HS-27A (cell line): ENCODE results near the gene TMEM108.

Experiments used
- DNase-seq: peaks from one replicate; pipeline ENCODE4 v3.0.0-alpha.2; 2012; ENCODE audit warnings: low read depth, missing footprints

TMEM108 gene

DNA sequence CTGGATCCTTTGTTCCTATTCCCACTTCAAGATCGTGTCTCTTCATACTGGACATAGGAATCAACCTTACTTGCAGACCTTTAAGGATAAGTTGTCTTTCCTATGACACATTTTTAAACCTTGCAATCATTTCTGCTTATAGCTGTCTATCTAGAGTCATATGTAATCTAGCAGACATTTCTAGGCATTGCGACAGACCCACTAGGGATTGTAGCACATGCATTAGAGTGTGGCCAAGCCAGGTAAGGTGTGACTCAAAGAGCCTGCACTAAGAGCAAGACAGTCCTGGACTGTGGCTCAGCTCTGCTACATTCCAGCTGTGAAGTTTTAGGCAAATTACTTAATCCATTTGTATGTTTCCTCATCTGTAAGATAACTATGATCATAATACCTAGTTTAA, 322.8 kb downstream of the TMEM108 start:
- no peak for DNase-seq

DNA sequence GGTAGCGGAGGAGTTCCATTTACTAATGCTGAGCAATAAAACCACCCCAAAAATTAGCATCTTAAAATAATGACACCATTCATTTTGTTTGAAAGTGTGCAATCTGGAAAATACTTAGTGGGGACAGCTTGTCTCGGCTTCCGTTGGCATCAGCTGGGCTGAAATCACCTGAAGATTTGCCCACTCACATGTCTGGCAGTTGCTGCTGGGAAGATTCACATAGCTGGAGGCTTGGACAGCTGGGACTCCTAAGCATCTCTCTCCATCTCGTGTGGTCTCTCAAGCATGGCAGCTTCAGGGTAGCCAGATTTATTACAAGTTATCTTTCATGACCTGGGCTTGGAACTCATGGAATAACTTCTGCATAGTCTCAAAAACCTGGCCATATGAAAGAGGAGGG, 323.2 kb downstream of the TMEM108 start:
- no peak for DNase-seq

DNA sequence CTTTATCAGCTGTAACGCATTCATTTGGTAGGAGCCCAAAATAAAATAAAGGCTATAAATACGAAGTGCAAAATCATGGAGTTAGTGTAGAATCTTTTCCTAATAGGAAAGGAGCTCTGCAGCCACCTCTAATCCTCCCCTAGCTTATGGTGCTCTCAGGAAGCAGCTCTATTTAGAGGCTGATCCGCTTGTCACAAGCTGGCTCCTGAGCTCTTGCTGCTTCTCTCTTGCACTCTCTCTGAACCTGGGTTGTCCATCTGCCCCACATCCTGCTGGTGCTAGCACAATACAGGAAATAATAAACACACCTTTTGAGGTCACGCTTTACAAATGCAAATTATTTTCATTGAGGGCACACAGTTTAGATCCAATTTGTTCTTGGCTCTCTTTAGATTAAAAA, 324.3 kb downstream of the TMEM108 start:
- DNase-seq, result no peak

DNA sequence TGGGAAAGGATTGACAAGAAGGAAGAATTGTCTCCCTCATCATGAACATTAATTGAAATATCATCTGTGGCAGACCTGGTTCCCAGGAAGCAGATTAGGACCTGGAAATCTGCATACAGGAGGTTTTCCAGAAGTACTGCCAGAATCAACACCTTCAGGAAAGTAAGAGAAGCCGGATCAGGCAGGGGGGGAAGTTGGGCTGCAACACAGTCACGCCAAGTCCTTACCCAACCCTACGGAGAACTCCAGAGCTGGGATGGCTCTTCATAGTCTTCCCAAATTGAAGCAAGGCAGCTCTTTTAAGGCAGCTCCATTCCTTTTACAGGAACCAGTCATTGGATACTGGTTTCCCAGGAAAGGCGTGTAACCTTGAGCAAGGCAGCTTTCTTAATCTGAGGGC, 326.5 kb downstream of the TMEM108 start:
- no peak for DNase-seq

DNA sequence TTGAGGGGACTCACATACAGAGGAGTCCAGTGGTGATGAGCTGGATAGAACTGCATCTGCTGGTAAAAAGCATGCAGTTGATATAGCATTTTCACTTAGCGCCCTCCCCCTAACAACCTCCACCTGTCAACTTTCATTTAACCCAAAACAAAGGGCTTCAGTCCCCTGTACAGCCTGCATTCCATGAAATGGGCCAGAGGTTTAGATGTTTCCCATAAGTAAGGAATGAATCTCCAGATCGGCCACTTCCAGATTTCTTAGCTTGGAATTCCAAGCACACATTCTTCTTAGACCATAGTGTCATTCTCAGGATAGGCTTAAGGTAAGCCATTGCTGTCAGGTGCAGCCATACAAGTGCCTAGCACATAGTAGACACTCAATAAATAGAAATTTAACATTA, 328.7 kb downstream of the TMEM108 start:
- no peak for DNase-seq

DNA sequence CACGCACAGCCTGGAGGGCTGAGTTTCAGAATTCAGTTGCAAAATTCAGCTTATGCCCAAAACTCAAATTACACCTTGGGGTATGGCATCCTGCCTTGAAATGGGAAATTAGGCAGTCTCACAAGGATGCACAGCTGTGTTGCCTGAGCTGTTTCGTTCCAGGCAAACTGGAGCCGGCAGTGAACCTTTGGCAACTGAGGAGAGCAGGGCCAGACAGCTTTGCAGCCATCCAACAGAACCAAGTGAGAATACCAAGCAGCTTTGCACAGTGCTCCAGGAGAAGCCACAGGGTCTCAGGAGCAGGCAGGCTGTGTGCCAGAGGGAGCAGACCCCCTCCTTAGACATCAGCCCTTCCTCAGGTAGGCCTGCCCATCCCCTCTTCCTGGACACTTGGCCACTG, 329.2 kb downstream of the TMEM108 start:
- DNase-seq, result no peak

DNA sequence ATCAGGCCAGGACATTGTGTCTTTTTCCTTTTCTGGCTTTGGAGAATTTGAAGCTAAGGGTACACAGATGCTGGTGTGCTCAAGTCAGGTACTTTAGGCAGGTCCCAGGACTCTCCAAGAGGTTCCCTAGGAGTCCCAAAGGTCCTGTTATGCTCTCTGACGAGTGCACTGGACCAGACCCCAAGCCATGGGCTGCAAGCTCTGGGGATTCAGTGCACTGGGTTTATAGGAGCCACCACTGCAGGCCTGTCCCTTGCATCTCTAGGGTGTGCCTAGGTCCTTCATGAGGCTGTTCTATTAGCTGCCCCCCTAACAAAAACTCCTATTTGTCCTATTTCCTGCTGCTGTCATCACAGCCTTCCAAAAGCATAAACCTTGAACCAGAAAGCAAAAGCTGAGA, 329.8 kb downstream of the TMEM108 start:
- no peak for DNase-seq

DNA sequence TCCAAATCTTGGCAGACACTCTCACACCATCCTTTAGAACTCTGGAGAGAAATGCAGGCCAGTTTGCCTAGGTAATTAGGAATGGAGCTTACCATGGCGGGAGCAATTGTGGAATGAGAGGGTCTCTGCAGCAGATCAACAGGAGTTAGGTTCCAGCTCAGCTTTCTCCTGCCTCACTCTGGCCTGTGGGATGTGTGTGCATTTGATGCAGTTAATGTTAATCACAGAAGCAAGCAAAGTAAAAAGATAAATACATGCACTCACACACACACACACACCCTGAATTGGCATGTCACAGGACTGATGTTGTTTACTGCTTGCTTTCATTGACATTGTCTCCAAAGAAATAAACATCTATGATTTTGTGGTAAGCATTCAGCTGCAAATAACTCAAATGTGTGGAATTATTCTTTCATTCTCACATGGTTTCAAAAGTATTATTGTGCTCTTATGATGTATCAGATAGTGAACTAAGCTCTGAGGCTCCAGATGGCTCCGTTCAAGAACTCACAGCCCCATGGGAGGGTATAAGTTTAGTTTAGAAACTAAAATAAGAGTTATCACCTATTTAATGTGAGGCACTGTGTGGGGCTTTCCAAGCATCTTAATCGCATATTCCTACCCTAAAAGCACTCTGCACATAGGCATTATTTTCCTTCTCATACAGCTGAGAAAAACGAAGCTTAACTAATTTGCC, 330.3 kb downstream of the TMEM108 start:
- no peak for DNase-seq

DNA sequence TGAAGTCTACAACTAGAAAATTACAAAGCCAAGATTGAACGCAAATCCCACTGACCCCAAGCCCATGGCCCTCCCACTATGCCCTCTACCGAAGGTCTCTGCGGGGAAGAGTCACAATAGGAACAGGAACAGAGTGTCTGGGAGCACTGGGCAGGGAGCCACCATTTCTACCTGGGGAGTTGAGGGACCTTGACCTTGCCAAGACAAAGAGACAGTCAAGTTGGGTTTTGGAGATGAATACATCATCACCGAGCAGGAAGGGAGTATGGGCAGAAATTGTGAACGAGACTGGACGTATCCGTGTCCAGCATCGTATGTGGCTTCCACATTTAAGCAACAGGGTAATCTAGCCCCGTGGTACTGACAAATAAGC, 330.9 kb downstream of the TMEM108 start:
- no peak for DNase-seq

DNA sequence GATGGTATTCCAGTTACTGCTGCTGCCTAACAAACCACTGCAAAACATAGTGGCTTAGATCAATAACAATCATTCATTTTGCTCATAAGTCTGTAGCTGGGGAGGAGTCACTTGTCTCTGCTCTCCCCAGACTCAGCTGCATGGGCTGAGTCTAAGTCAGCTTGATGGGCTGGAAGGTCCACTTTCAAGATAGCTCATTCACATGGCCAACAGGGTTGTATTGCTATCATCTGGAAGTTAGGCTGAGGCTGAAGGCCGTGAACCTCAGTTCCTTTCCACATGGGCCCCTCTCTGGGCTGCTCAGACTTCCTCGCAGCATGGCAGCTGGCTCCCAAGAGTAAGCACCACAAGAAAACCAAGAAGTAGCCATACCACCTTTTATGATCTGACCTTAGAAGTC, 333.0 kb downstream of the TMEM108 start:
- DNase-seq, result no peak

DNA sequence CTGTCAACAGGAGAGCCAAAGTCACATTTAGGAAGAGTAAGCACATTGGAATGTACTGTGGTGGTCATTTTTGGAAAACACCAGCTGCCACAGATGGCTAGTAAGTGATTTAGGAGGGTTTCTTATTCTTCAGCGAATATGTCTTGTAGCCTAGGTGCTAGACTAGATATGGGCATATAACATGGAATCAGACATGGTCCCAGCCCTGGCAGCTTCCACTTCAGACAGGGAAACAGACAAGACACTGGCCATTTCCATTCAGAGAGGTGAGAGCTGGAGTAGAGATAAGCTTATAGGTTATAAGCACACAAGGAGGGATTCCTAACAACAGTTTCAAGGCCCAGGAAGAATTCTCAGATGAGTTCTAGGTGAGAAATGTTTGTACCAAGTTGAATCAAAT, 333.5 kb downstream of the TMEM108 start:
- DNase-seq, result no peak

DNA sequence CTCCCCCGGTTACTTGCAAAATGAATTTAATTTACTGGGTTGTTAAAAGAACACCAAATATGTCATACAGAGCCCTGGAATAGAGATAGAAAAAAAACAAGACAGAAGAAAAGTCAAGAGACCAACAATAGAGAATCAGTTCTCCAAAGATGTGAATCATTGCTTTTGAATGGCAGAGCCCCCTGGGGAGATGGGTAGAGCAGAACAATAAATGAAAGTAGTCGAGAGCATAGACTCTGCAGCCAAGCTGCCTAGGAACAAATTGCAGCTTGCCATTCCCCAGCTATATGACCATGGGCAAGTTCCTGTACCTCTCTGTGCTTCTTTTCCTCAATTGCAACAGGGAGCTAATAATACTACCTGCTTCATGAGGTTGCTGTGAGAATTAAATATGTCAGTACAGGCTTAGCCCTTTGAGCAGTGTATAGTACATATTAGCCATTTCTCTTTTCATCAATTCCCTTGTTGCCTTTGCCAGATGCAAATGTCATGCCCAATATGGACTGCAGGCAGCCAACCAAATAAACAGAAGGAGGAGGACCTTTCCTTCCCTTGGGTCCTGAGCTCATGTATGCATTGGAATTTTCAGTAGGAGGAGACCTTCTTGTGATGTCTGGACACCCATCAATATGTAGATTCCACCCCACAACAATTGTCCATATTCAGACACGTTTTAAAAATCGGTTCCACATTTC, 336.7 kb downstream of the TMEM108 start:
- DNase-seq, result no peak

DNA sequence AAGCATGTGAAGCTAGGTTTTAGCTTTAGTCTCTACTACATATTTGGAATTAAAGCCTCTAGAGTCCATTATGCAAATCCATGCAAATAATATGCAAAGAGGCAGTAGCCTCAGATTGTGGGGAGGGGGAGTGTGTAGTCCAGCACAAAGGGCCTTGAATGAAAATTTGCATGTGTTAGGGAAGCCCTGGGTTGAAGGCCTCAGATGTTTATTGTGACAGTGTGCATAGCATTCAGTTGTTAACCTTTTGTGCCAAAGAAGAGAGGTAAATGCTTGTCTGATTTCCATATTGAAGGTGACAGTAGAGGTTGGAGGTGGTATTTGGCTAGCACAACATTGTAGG, 337.2 kb downstream of the TMEM108 start:
- DNase-seq, result no peak

DNA sequence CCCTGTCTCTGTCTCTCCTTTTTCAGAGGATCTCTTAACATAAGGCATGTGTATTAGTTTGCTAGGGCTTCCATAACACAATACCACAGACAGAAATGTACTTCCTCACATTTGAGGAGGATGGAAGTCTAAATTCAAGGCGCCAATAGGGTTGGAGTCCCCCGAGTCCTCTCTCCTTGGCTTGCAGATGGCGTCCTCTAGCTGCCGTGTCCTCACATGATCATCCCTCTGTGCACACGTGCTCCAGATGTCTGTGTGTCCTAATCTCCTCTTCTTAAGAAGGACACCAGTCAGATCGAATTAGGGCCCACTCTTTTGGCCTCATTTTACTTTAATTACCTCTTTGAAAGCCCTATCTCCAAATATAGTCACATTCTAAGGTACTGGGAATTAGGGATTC, 338.6 kb downstream of the TMEM108 start:
- no peak for DNase-seq

DNA sequence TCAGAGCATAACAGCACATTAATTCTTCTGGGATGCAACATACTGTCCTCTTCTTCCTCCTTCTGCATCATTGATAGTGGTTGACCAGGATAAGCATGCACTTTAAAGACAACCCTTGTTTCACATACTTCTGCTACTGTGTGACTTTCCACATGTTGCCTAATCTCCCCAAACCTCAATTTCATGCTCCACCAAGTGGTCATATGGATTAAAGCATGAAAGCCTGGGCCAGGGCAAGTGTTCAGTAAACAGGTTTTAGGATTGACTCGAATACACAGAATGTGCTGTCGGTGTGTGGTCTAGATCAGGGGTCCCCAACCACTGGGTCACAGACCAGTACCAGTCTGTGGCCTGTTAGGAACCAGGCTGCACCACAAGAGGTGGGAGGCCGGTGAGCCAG, 339.2 kb downstream of the TMEM108 start:
- DNase-seq, result no peak

DNA sequence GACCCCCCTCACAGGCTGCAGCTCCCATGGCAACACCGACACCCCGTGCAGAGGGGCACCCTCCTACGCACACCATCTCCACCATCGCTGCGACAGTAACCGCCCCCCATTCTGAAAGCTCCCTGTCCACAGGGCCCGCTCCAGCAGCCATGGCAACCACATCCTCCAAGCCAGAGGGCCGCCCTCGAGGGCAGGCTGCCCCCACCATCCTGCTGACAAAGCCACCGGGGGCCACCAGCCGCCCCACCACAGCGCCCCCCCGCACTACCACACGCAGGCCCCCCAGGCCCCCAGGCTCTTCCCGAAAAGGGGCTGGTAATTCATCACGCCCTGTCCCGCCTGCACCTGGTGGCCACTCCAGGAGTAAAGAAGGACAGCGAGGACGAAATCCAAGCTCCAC, 341.7 kb downstream of the TMEM108 start:
- no peak for DNase-seq

DNA sequence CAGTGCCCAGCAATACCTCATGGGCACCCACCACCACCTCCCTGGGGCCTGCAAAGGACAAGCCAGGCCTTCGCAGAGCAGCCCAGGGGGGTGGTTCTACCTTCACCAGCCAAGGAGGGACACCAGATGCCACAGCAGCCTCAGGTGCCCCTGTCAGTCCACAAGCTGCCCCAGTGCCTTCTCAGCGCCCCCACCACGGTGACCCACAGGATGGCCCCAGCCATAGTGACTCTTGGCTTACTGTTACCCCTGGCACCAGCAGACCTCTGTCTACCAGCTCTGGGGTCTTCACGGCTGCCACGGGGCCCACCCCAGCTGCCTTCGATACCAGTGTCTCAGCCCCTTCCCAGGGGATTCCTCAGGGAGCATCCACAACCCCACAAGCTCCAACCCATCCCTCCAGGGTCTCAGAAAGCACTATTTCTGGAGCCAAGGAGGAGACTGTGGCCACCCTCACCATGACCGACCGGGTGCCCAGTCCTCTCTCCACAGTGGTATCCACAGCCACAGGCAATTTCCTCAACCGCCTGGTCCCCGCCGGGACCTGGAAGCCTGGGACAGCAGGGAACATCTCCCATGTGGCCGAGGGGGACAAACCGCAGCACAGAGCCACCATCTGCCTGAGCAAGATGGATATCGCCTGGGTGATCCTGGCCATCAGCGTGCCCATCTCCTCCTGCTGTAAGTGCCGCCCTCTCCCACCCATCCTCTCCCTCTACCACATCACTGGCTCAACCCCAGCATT, 342.5 kb downstream of the TMEM108 start:
- no peak for DNase-seq

DNA sequence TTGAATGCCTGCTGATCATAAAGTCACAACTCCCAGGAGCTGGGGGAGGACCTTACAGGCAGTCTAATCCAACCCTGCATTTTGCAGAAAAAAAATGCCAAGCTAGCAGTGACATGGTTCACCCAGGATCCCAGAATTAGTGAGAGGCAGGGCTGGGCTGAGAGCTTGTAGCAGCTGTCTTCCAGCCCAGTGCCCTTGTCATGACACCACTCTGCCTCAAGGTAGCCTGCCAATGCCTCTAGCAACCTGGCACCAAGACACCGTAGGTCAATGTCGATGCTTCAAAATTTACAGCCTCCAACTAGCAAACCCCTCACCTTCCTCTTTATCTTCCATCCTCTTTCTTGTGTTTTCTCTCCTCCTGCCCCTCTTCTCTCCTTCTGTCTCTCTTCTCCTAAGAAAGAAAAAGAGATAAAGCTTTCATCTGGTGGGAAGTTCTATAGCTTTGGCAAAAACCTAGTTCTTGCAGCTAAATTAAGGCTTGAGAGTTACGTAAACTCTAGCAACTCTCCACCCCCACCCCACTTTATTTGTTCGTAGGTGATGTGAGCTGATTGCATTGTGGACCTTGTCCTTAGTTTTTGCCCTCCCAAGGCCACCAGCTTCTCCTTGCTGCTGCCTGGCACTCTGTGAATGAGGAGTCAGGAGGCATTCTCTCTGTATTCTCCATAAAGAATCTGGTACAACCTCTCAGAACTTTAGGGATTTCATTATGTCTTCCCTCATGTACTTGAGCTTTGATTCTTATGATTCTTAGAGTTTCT, 343.3 kb downstream of the TMEM108 start:
- no peak for DNase-seq

DNA sequence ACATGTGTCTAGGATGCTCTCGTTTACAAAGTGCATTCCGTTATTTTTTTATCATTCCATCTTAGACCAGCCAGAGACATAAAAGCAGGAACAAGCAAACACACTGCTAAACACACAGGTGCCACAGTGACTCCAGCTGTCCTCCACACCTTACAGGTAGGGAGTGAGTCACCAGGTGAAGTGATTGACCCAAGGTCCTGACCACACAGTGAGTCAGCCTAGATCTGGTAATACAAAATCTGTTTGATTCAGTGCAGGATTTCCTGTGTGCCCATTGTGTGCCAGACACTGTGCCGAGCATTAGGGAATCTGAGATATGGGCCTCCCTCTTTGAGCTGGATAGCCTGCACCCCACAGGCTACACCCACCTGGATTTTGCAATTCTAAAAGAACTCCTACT, 345.0 kb downstream of the TMEM108 start:
- no peak for DNase-seq

DNA sequence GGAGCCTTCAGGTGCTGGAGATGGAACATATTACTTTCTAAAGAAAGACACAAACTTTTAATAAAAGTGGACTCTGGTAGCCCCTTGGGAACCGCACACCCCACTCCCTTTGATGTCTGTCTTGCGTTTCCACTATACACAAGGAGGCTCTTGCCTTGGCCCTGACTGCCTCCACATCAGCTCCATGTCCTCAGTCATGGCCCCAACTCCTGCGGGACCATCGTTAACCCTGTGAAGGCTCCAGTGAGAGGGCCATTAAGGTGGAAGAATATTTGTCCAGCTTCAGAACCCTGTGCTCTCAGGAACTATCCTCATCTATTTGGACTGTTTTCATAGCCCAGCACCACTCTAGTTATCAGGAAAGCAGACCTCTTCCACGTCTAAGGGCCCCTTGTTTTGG, 345.6 kb downstream of the TMEM108 start:
- DNase-seq, result no peak

DNA sequence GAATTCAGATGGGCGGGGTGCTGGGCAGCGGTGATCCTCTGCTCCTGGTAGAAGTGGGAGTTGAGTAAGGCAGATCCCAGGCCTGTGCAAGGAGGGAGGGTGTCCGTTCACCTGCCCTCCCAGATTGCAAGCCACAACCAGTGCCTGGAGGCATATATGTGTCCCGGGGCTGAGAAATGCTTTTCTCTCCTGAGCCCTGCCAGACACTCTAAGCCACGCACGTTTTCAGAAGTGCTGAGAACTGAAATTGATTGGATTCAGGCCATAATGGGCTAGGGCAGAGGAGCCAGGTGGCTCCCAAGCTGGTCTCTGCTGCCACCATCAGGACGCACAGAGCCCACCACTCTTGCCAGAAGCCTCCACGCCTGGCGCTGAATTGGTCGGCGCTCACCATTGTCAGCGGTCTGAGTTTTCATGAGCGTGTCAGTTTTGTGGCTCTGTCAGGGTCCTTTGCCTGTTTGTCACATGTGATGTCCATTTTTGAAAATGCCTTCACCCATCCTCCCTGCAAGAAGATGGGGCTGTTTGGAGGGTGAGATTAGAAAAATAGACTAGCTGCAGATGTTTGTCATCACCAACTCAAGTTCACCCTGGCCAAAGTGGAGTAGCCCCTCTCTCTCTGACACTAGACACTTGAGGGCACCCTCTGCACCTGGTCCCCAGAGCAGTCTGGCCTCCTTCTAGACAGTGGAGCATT, 346.3 kb downstream of the TMEM108 start:
- no peak for DNase-seq

DNA sequence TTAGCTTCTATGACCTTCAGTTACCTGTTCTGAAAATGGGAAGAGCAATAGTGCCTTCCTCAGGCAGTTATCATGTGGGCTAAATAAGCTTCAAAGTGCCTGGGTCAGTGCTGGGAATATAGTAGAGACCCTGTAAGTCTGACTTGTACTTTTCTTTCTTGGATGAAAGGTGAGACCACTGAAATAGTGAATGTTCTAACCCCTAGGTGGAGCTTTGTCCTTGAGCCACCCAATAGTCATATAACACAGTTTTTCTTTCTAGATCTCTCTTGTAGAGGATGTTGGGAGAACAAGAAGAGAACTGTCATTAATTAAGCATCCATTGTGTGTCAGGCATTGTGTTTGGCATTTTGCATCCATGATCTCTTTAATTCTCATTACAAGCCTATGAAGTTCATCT, 348.7 kb downstream of the TMEM108 start:
- no peak for DNase-seq
